Prostate gland (tissue), 2 donors: Measurements from ENCODE around the gene SIVA1. TPM values are rescaled to one million over a fixed set of nuclear protein-coding genes. Genes with fewer than 3 reads are reported as not detected.
"Not testable (repeated sequence)": the region's sequence is repeated elsewhere in the genome, so short reads cannot be mapped to it uniquely, and the experiment has no call there.

Source experiments
- DNase-seq: peaks from one replicate; pipeline ENCODE4 v3.0.0-alpha.2; 2019; ENCODE audit warnings: low spot score
- H3K27ac ChIP-seq, 2 donors: fragments of 200-600 bp; sonication (generic); 2 replicates each; pipeline ENCODE4 v1.5.1; 2017 to 2019
- H3K27me3 ChIP-seq: fragments of 200-600 bp; sonication (generic); replicated peaks from 2 replicates; pipeline ENCODE4 v1.5.1; 2019; ENCODE audit not compliant: insufficient read depth
- H3K36me3 ChIP-seq, 2 donors: fragments of 200-600 bp; sonication (generic); 1 replicate in 1 of 2; 2 replicates in 1 of 2; pipeline versions ENCODE4 v1.5.1 to v1.8.1; 2017 to 2019
- H3K4me1 ChIP-seq: fragments of 200-600 bp; sonication (generic); replicated peaks from 2 replicates; pipeline ENCODE4 v1.5.1; 2019
- H3K4me3 ChIP-seq, 2 donors: fragments of 200-600 bp; sonication (generic); 2 replicates each; pipeline ENCODE4 v1.5.1; 2017 to 2019
- H3K9me3 ChIP-seq: fragments of 200-600 bp; sonication (generic); 2 replicates; pipeline ENCODE4 v1.5.1; 2017
- CTCF ChIP-seq, 4 experiments: fragments of 200-600 bp in 2 of 4; fragments of 450-650 bp in 2 of 4; sonication (generic) in 2 of 4; IDR thresholded peaks; 1 replicate in 3 of 4; 2 replicates in 1 of 4; pipeline ENCODE4 v1.5.1; 2016 to 2019; ENCODE audit warnings: antibody characterized with exemption in 4 of 4, mild to moderate bottlenecking in 2 of 4, moderate library complexity in 2 of 4
- POLR2A ChIP-seq: fragments of 450-650 bp; IDR thresholded peaks from one replicate; pipeline ENCODE4 v1.6.1; 2016; ENCODE audit warnings: antibody characterized with exemption, mild to moderate bottlenecking
- POLR2AphosphoS5 ChIP-seq: sonication (generic); formaldehyde crosslinking; IDR thresholded peaks from one replicate; pipeline ENCODE4 v1.6.1; 2017; ENCODE audit warnings: antibody characterized with exemption
- WGBS: methylation state at CpG from one replicate; pipeline ENCODE4 v1.1.5; 2018; 5-methylcytosine and 5-hydroxymethylcytosine counted together
- intact Hi-C: fragments of 100-400 bp; cut with DNase I; formaldehyde crosslinking; loops from one replicate; pipeline ENCODE4 v1.14.2; 2022
- total RNA-seq, 2 donors: library from RNA; depleted of rRNA; stranded (reverse); fragments of >200 nt; gene quantifications; one replicate each; pipeline ENCODE4 v1.1.0, GENCODE V29; 2016

SIVA1 gene
- total RNA-seq, 2 donors from 2014 or later: 249 to 514 TPM

- TF ChIP-seq POLR2AphosphoS5: no peak
- no peak for TF ChIP-seq POLR2A
- TF ChIP-seq CTCF (IDR thresholded peaks at IDR 0.05): no peak
- intact Hi-C loops: no loop called here
- DNase-seq: no peak
- 48% methylated on average over 13 of the region's 13 CpGs for WGBS
- peaks cover 24% of the 10 kb centered on the region for H3K4me1 ChIP-seq
- no peaks in the 10 kb centered on the region for H3K9me3 ChIP-seq
- H3K27ac ChIP-seq: peak overlapping the region; percentile 79 to 88
- H3K4me3 ChIP-seq: no peak overlapping the region
- no peaks in the 10 kb centered on the region for H3K36me3 ChIP-seq
- no peaks in the 10 kb centered on the region for H3K27me3 ChIP-seq
Measured at GRCh38 chr14:104746071-104746545, 6.8 kb upstream of the SIVA1 start.

GRCh38 chr14:104746934-104747481 lies 5.9 kb upstream of the SIVA1 start:
- Histone ChIP-seq H3K4me3 (no peak overlapping the region), H3K27me3 (no peaks in the 10 kb centered on the region), H3K9me3 (no peaks in the 10 kb centered on the region), H3K4me1 (peaks cover 24% of the 10 kb centered on the region), H3K36me3 (no peaks in the 10 kb centered on the region), H3K27ac (peak overlapping the region; percentile 79 to 88)
- peak; percentile 86 for DNase-seq
- TF ChIP-seq POLR2A: no peak
- peak; percentile 83 for TF ChIP-seq POLR2AphosphoS5
- intact Hi-C loops: no loop called here
- 22% methylated on average over 7 of the region's 7 CpGs for WGBS

GRCh38 chr14:104747876-104748275 lies 5.1 kb upstream of the SIVA1 start:
- Histone ChIP-seq H3K27ac (peak overlapping the region; percentile 79 to 88), H3K36me3 (no peaks in the 10 kb centered on the region), H3K4me1 (peaks cover 24% of the 10 kb centered on the region), H3K9me3 (no peaks in the 10 kb centered on the region), H3K27me3 (no peaks in the 10 kb centered on the region), H3K4me3 (no peak overlapping the region)
- WGBS: 50% methylated on average over 8 of the region's 9 CpGs
- DNase-seq: no peak
- TF ChIP-seq POLR2AphosphoS5 (no peak), CTCF (IDR thresholded peaks at IDR 0.05) (no peak), POLR2A (no peak)
- intact Hi-C loops: no loop called here

- H3K9me3 ChIP-seq: no peaks in the 10 kb centered on the region
- DNase-seq: peak; percentile 42
- H3K27ac ChIP-seq: peak overlapping the region; percentile 79 to 88
- H3K36me3 ChIP-seq: no peaks in the 10 kb centered on the region
- TF ChIP-seq POLR2A (peak; percentile 25), POLR2AphosphoS5 (peak; percentile 7), CTCF (IDR thresholded peaks at IDR 0.05) (no peak)
- 20% methylated on average over 11 of the region's 11 CpGs for WGBS
- no peak overlapping the region for H3K4me3 ChIP-seq
- no peaks in the 10 kb centered on the region for H3K27me3 ChIP-seq
- peaks cover 28% of the 10 kb centered on the region for H3K4me1 ChIP-seq
- intact Hi-C loops: no loop called here
Measured at GRCh38 chr14:104749111-104749649, 3.8 kb upstream of the SIVA1 start.

DNA sequence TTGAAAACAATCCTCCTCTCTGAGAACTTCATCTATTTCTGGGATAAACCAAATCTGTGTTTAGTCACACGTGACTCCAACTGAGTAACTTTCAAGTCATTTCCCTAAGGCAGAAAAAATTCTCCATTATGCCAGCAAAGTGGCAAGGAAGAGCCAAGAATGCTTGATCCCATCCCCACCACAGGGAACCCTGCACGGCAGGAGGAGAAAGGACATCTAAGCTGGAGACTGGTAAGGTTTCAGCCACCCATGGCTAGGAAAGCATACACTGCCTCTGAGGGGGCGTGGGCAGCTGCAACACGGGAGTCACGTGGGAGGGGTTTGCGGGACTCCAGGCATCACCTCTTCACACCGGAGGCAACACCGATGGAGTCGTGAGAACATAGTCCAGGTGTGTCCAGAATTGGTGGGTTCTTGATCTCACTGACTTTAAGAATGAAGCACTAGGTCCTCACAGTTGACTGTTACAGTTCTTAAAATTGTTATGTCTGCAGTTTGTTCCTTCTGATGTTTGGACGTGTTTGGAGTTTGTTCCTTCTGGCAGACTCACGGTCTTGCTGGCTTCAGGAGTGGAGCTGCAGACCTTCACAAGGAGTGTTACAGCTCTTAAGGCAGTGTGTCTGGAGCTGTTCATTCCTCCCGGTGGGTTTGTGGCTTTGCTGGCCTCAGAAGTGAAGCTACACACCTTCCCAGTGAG lies 2.7 kb upstream of the SIVA1 start:
- no peak for TF ChIP-seq POLR2A
- Histone ChIP-seq H3K9me3 (no peaks in the 10 kb centered on the region), H3K27ac (peak overlapping the region in 1 of 2 donors; percentile 88), H3K4me1 (peaks cover 35% of the 10 kb centered on the region), H3K27me3 (no peaks in the 10 kb centered on the region), H3K4me3 (no peak overlapping the region), H3K36me3 (no peaks in the 10 kb centered on the region)
- 73% methylated on average over 12 of the region's 12 CpGs for WGBS
- intact Hi-C loops: no loop called here
- DNase-seq: no peak

DNA sequence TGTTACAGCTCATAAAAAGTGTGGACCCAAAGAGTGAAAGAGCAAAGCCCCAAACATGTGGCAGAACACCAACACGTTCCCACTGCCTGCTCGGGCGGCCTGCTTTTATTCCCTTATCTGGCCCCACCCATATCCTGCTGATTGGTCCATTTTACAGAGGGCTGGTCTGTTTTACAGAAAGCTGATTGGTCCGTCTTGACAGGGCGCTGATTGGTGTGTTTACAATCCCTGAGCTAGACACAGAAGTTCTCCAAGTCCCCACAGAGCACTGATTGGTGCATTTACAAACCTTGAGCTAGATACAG lies 2.2 kb upstream of the SIVA1 start:
- intact Hi-C loops, H3K4me3 ChIP-seq, DNase-seq, H3K27me3 ChIP-seq, H3K36me3 ChIP-seq, H3K9me3 ChIP-seq, H3K27ac ChIP-seq: not testable (repeated sequence)
- 89% methylated on average over 5 of the region's 5 CpGs for WGBS
- peaks cover 33% of the 10 kb centered on the region for H3K4me1 ChIP-seq
